ENCODE results near the gene CENATAC. TPM values are rescaled to one million over a fixed set of nuclear protein-coding genes. Genes with fewer than 3 reads are reported as not detected.
A peak's percentile ranks its signal among the peaks of the same experiment; 100 is the strongest.
"Not testable (repeated sequence)": the region's sequence is repeated elsewhere in the genome, so short reads cannot be mapped to it uniquely, and the experiment has no call there.

CENATAC gene
- total and polyA plus RNA-seq, 8 donors, result 9.1 to 86.2 (median 17.0) TPM

- DNase-seq (peak in 1 of 6 donors; percentile 6), FAIRE-seq (no peak), ATAC-seq (no peak)
- H3K4me3 ChIP-seq, result no peak overlapping the region
- peaks cover 0 to 4% (median 0%) of the 10 kb centered on the region in 3 donors for H3K36me3 ChIP-seq
- H3K9me3 ChIP-seq, result no peaks in the 10 kb centered on the region
- peaks cover 4 to 26% (median 11%) of the 10 kb centered on the region in 3 donors for H3K4me1 ChIP-seq
- TF ChIP-seq CTCF (IDR thresholded peaks at IDR 0.05), result no peak
- H3K27me3 ChIP-seq, result no peaks in the 10 kb centered on the region
- WGBS, 2 donors, result 56 to 72% methylated on average over 8 to 9 of the region's 9 CpGs
- H3K27ac ChIP-seq, result no peak overlapping the region
- intact Hi-C loops (cut with DNase I), result no loop called here
Measured at GRCh38 chr11:119031912-119032280, 34.0 kb downstream of the CENATAC start.

- FAIRE-seq; H3K36me3 ChIP-seq; ATAC-seq; H3K4me3 ChIP-seq; H3K27ac ChIP-seq; intact Hi-C loops (cut with DNase I); H3K9me3 ChIP-seq; H3K27me3 ChIP-seq; DNase-seq: not testable (repeated sequence)
- WGBS, 2 donors, result 81 to 89% methylated on average over 10 of the region's 10 CpGs
- H3K4me1 ChIP-seq, result peaks cover 4 to 14% (median 8%) of the 10 kb centered on the region in 3 donors
Measured at GRCh38 chr11:119033421-119033820, 35.5 kb downstream of the CENATAC start.

- no peak overlapping the region for H3K4me3 ChIP-seq
- WGBS, 2 donors, result 64 to 78% methylated on average over 3 of the region's 3 CpGs
- ATAC-seq (no peak), DNase-seq (no peak), FAIRE-seq (no peak)
- H3K27me3 ChIP-seq, result no peaks in the 10 kb centered on the region
- peaks cover 0 to under 1% (median 0%) of the 10 kb centered on the region in 3 donors for H3K4me1 ChIP-seq
- TF ChIP-seq CTCF (IDR thresholded peaks at IDR 0.05), result no peak
- no peak overlapping the region for H3K27ac ChIP-seq
- H3K9me3 ChIP-seq, result no peaks in the 10 kb centered on the region
- intact Hi-C loops (cut with DNase I), result no loop called here
- H3K36me3 ChIP-seq, result no peaks in the 10 kb centered on the region
Measured at GRCh38 chr11:119034813-119035212, 36.9 kb downstream of the CENATAC start.

GRCh38 chr11:119038884-119039283 lies 40.9 kb downstream of the CENATAC start:
- no peaks in the 10 kb centered on the region for H3K4me1 ChIP-seq
- no peaks in the 10 kb centered on the region for H3K36me3 ChIP-seq
- no peak overlapping the region for H3K4me3 ChIP-seq
- DNase-seq (no peak), ATAC-seq (no peak), FAIRE-seq (no peak)
- no peak overlapping the region for H3K27ac ChIP-seq
- no peaks in the 10 kb centered on the region for H3K27me3 ChIP-seq
- TF ChIP-seq CTCF (IDR thresholded peaks at IDR 0.05), result no peak
- 80 to 88% methylated on average over 5 of the region's 5 CpGs for WGBS, 2 donors
- H3K9me3 ChIP-seq, result no peaks in the 10 kb centered on the region
- intact Hi-C loops (cut with DNase I), result no loop called here

- H3K27me3 ChIP-seq; intact Hi-C loops (cut with DNase I); H3K9me3 ChIP-seq; FAIRE-seq; DNase-seq; H3K27ac ChIP-seq; H3K4me1 ChIP-seq; H3K36me3 ChIP-seq; ATAC-seq; H3K4me3 ChIP-seq: not testable (repeated sequence)
- 56 to 59% methylated on average over 7 to 11 of the region's 11 CpGs for WGBS, 2 donors
Measured at GRCh38 chr11:119039471-119039870, 41.5 kb downstream of the CENATAC start.

GRCh38 chr11:119041821-119042514 lies 44.0 kb downstream of the CENATAC start:
- no peaks in the 10 kb centered on the region for H3K9me3 ChIP-seq
- no peak for TF ChIP-seq CTCF (IDR thresholded peaks at IDR 0.05)
- WGBS, 2 donors, result 88 to 93% methylated on average over 4 of the region's 4 CpGs
- no peaks in the 10 kb centered on the region for H3K27me3 ChIP-seq
- no peak overlapping the region for H3K4me3 ChIP-seq
- FAIRE-seq, result no peak
- DNase-seq, result peak in 1 of 6 donors; percentile 0
- no peak for ATAC-seq
- no peaks in the 10 kb centered on the region for H3K4me1 ChIP-seq
- intact Hi-C loops (cut with DNase I), result no loop called here
- peaks cover 2 to 21% (median 5%) of the 10 kb centered on the region in 3 donors for H3K36me3 ChIP-seq
- H3K27ac ChIP-seq, result no peak overlapping the region

Data from pancreas (tissue), 10 donors.